Parathyroid adenoma (tissue), 2 donors: ENCODE data around the gene NOCT.

Experiments
- H2AFZ ChIP-seq: fragments of 300-600 bp; sonication (generic); one replicate; pipeline ENCODE4 v1.7.0; 2017; ENCODE audit warnings: antibody characterized with exemption, mild to moderate bottlenecking
- H3K27ac ChIP-seq: fragments of 300-600 bp; sonication (generic); one replicate; pipeline ENCODE4 v1.7.0; 2017
- H3K27me3 ChIP-seq: fragments of 300-600 bp; sonication (generic); one replicate; pipeline ENCODE4 v1.7.0; 2017; ENCODE audit warnings: low read length; ENCODE audit not compliant: control insufficient read depth, insufficient read depth
- H3K36me3 ChIP-seq: fragments of 300-600 bp; sonication (generic); one replicate; pipeline ENCODE4 v1.7.0; 2017; ENCODE audit warnings: low read length; ENCODE audit not compliant: control insufficient read depth, insufficient read depth
- H3K4me1 ChIP-seq: fragments of 300-600 bp; sonication (generic); one replicate; pipeline ENCODE4 v1.7.0; 2017; ENCODE audit warnings: control low read depth
- H3K4me2 ChIP-seq: fragments of 300-600 bp; sonication (generic); one replicate; pipeline ENCODE4 v1.7.0; 2017; ENCODE audit warnings: low read length
- H3K4me3 ChIP-seq: fragments of 300-600 bp; sonication (generic); one replicate; pipeline ENCODE4 v1.7.0; 2017; ENCODE audit warnings: low read depth, low read length
- H3K79me2 ChIP-seq: fragments of 300-600 bp; sonication (generic); one replicate; pipeline ENCODE4 v1.7.0; 2017; ENCODE audit warnings: control low read depth
- H3K9ac ChIP-seq: fragments of 300-600 bp; sonication (generic); one replicate; pipeline ENCODE4 v1.7.0; 2017; ENCODE audit warnings: mild to moderate bottlenecking
- H3K9me3 ChIP-seq: fragments of 300-600 bp; sonication (generic); one replicate; pipeline ENCODE4 v1.7.0; 2017; ENCODE audit warnings: low read length; ENCODE audit not compliant: control insufficient read depth
- TF ChIP-seq, protein P1 (sequence below): fragments of 300-600 bp; sonication (generic); IDR thresholded peaks from one replicate; pipeline ENCODE4 v1.7.0; 2017; ENCODE audit warnings: antibody characterized with exemption, mild to moderate bottlenecking
- donor health status: primary hyperparathyroidism.

Gene NOCT

GRCh38 chr4:139082750-139083606 is 67.4 kb downstream of the NOCT start:
- Histone ChIP-seq H2AFZ (peak overlapping the region; percentile 86), H3K9me3 (no peaks in the 10 kb centered on the region), H3K27ac (peak overlapping the region; percentile 95), H3K36me3 (no peaks in the 10 kb centered on the region), H3K4me2 (peak overlapping the region; percentile 82), H3K9ac (peak overlapping the region; percentile 37), H3K27me3 (no peaks in the 10 kb centered on the region), H3K4me3 (peak overlapping the region; percentile 95), H3K79me2 (peaks cover 4% of the 10 kb centered on the region), H3K4me1 (peaks cover 5% of the 10 kb centered on the region)
- TF ChIP-seq, protein P1, sequence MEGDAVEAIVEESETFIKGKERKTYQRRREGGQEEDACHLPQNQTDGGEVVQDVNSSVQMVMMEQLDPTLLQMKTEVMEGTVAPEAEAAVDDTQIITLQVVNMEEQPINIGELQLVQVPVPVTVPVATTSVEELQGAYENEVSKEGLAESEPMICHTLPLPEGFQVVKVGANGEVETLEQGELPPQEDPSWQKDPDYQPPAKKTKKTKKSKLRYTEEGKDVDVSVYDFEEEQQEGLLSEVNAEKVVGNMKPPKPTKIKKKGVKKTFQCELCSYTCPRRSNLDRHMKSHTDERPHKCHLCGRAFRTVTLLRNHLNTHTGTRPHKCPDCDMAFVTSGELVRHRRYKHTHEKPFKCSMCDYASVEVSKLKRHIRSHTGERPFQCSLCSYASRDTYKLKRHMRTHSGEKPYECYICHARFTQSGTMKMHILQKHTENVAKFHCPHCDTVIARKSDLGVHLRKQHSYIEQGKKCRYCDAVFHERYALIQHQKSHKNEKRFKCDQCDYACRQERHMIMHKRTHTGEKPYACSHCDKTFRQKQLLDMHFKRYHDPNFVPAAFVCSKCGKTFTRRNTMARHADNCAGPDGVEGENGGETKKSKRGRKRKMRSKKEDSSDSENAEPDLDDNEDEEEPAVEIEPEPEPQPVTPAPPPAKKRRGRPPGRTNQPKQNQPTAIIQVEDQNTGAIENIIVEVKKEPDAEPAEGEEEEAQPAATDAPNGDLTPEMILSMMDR, result no peak

- peak overlapping the region; percentile 86 for H2AFZ ChIP-seq
- H3K9ac ChIP-seq, result peak overlapping the region; percentile 37
- no peaks in the 10 kb centered on the region for H3K36me3 ChIP-seq
- H3K27me3 ChIP-seq, result no peaks in the 10 kb centered on the region
- H3K4me1 ChIP-seq, result peaks cover 5% of the 10 kb centered on the region
- TF ChIP-seq, protein P1, result no peak
- peak overlapping the region; percentile 95 for H3K27ac ChIP-seq
- no peaks in the 10 kb centered on the region for H3K9me3 ChIP-seq
- H3K4me2 ChIP-seq, result peak overlapping the region; percentile 82
- peaks cover 4% of the 10 kb centered on the region for H3K79me2 ChIP-seq
- H3K4me3 ChIP-seq, result peak overlapping the region; percentile 95
These were observed 68.0 kb downstream of the NOCT start for GRCh38 chr4:139083607-139083955.

DNA sequence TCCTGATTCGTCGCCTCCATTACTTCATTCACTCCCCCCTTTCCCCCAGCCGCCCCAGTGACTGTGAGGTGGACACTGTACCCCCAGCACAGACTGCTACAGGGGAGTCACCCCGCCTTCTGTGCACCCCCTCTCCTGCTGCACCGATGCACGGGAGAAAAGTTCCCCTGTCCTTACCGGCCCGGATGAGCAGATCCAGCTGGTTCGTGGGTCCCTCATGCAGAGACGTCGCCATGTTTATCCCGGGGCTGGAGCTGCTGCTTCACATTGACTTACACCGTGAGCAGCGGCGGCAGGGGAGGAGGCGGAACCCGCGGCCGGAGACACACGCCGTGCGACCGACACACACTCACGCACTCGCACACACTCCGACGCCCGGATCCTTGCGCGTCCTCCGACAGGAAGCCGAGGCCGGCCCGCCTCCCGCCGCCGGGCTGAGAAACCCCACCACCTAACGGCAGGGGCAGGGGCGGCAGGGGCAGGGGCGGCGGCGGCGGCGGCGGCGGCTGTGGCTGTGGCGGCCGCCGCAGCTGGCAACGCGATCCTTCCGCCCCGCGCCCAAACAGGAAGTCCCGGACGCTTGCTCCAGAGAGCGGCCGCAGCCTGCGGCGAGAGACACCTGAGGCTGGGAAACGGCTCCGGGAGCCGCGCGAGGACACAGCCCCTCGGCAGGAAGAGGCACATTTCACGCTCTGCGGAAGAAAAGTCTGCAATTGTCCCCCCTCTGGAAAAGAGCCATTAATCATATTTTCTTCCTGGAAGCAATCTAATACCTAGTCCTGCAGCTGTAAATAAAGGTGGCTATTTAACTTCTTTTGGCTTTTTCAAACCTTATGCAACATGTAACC is 68.6 kb downstream of the NOCT start:
- Histone ChIP-seq H3K4me1 (peaks cover 5% of the 10 kb centered on the region), H3K9ac (no peak overlapping the region), H3K27me3 (no peaks in the 10 kb centered on the region), H3K27ac (peak overlapping the region; percentile 95), H3K4me2 (peak overlapping the region; percentile 82), H3K79me2 (peaks cover 3% of the 10 kb centered on the region), H3K36me3 (no peaks in the 10 kb centered on the region), H3K4me3 (peak overlapping the region; percentile 95), H2AFZ (peak overlapping the region; percentile 86), H3K9me3 (no peaks in the 10 kb centered on the region)
- TF ChIP-seq, protein P1, result no peak

DNA sequence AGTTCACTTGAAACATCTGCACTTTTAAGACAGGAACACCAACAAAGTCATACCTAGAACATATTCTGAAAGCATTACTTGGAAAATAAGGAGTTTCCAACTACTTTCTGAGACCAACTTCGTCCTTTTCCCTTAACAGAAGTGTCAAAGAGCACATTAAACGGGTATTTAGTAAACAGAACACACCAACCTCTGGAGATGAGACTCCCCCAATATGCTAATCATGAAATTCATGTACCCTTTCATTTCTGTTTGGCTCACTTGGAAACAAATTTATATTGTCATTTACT is 69.2 kb downstream of the NOCT start:
- Histone ChIP-seq H3K36me3 (no peaks in the 10 kb centered on the region), H3K4me2 (peak overlapping the region; percentile 82), H3K27ac (peak overlapping the region; percentile 95), H3K9ac (no peak overlapping the region), H3K79me2 (no peaks in the 10 kb centered on the region), H3K4me1 (peaks cover 5% of the 10 kb centered on the region), H3K4me3 (peak overlapping the region; percentile 95), H3K9me3 (no peaks in the 10 kb centered on the region), H2AFZ (peak overlapping the region; percentile 86), H3K27me3 (no peaks in the 10 kb centered on the region)
- TF ChIP-seq, protein P1, result no peak
